HG02763 (cell line): ENCODE measurements around the gene PMM2.
"Not testable (repeated sequence)": the region's sequence is repeated elsewhere in the genome, so short reads cannot be mapped to it uniquely, and the experiment has no call there.

Source experiments
- ATAC-seq: cut with Tn5 transposase; IDR thresholded peaks from one replicate; pipeline ENCODE4 v1.9.1; 2021; ENCODE audit warnings: mild to moderate bottlenecking, moderate library complexity; ENCODE audit not compliant: unreplicated experiment

PMM2 gene

DNA sequence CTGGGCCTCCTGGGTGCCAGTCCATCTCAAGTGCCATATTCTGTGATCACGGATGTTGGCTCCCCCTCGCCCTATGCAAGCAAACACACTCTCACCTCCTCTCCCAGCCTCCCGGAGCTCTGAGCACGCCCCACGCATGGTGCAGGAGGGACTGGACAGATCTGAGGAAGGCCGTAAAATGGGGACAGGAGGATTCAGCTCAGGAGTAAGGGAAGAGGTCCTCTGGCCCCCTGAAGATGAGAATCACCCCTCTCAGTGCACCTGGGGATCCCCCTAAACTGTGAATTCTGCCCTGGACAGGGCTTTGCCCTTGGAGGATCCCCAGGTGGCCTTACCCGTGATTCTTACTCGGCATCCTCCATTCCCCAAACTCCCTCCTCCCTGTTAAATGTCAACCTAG is 15.8 kb upstream of the PMM2 start:
- no peak for ATAC-seq

DNA sequence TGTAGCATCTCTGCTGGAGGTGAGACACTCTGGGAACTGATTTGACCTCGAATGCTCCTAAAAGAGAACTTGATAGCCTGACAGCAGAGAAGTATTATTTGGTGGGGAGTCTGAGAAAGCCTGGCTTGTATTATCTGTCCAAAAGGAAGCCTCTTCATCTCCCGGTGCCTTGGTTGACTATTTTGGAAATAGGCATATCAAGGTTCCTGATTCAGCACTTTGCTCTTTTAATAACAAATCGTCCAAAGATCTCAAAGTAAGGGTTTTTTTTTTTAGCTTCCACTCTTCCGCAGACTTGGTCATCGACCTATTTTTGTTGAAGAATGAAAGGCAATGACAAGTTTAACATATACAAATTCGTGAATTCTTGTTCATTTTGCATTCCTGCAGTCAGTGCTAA is 15.0 kb upstream of the PMM2 start:
- ATAC-seq = no peak

DNA sequence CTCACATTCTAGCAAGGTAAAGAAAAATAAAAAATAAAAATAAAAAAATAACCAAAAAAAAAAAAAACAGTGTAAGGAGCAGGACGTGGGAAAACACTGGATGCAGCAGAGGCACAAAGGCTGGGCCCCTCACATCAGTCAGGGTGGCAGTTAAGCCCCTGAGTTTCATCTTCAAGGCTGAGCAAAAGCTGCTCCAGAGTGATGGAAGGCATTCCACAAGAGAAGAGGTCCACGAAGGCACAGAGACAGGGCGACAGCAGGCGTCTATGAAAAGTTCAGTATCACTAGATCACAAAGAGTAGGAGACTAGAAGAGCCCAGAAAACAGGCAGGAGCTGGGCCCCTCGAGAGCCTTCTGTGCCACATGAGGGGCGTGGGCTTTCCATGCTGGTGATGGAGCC is 12.2 kb upstream of the PMM2 start:
- no peak for ATAC-seq

DNA sequence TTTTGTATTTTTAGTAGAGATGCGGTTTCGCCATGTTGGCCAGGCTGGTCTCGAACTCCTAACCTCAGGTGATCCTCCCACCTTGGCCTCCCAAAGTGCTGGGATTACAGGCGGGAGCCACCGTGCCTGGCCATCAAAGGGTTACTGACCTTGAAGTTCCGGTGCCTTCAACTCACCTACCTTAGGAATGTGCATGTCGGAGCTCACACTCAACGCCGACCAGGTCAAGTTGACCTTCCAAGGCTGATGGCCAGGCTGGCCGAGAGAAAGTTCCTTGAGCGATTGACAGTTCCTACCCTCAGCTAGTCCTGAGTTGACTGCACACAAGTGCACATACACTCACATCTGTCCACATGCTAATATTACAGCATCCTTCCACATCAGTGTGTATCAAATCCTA is 11.3 kb upstream of the PMM2 start:
- ATAC-seq = not testable (repeated sequence)

DNA sequence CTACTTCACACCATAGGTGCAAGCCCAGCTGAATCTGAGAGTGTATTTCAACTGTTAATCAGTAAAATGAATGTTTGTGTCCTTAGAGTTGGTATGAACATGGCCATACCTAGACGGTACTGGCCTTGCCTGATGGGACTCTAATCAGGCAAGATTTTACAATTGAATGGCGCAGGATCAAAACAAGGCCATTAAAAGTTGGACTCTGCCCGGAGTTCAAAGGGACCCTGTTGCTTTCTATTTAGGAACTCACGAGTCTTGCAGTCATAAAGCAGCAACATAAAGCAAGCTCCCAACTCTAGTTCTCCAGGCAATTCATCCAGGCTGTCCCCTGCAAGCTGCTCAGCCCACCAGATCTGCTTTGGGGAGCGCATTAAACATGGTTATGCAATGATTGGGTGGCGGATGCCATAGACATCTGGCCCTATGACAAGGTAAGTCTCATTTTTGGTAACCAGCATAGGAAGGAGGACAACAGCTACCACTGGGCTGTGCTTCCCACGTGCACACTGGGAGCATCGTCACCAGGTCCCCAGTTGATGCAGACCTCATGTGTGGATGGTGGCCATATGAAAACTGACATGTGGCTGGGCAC is 9.0 kb upstream of the PMM2 start:
- no peak for ATAC-seq

DNA sequence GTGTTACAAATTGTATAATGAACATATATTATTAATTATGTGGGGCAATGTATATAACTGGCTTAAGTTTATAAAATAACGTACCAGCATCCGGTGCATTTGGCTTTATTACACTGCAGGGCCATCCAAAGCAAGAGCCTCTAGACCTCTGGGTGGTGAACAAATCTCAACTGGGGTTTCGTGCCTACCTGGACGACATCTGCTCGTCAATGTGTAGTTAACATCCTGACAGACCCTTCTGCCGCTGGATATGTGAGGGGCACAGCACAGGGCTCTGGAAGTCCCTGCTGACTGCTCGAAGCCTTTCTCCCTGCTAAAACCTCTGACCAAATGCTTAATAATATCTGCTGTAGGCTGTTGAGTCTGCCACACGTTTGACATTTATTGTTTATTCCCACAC is 2.5 kb upstream of the PMM2 start:
- no peak for ATAC-seq

DNA sequence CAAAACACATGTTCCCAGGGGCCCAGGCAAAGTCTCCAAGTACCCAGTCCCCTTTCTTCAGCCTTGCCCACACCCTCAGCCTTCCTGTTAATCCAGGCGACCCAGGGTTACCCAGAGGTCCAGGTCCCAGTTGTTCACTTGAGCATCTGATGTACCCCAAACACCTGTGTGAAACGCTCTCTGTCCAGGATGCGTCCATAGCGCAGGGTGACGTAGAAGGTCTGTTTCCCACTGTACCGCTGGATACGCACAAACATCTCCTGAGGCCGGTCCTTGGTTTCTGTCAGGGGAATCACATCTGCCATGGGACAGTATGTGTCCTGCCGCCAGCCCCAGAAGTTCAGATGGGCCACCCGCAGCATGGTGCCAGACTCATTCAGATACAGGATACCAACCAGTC is 1.8 kb upstream of the PMM2 start:
- ATAC-seq = no peak

DNA sequence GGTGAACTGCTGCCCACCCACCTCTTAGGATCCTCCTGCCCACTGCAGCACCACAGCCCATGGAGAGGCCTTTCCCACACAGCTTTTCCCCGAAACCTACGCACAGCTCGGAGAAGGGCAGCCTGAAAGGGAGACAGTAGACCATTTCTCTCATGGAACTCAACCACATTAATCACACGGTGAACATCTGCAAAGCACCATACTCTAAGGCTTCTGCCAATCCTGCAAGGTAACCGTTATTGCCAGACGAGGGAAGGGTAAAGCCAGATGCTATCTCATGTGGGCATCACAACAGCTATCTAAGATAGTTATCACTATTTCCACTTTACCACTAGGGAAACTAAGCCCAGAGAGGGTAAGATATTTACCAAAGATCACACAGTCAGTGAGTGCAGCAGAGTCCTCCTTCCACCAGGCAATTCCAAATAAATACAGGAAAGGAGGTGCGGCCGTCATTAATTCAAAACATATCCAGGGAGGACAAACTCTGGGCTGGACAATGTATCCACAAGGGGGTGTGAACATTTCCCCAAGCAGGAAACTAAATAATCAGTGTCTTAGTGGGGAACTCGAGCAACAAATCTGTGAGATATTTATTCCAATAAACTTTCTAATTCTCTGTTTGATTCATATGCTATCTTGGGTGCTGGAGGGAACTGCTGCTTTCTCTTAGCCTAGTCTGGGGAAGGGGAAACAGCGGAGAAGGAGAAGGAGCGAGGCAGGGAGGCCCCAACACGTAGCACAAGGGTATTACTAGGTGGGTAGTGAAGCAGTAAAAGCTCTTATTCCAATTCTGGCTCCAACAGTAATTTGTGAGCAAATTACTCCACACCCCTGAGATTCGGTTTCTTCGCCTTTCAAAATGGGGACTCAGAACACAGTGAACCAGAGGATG is 923 bp upstream of the PMM2 start:
- ATAC-seq = no peak

DNA sequence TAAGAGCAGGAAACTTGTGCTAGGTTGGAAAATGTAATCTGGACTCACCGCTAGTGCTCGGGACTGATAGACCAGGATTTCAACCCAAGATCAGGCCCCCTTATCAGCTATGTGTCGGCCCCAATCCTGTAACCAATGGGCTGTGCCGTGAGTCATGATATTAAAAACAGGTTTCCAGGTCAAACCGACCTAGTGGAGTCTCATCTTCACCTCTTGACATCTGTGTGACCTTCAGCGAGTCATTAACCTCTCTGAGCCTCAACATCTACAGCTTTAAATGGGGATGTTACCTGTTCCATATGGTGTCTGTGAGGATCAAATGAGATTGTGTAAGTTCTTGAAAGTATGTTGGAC is 512 bp downstream of the PMM2 start:
- peak; percentile 3 for ATAC-seq

DNA sequence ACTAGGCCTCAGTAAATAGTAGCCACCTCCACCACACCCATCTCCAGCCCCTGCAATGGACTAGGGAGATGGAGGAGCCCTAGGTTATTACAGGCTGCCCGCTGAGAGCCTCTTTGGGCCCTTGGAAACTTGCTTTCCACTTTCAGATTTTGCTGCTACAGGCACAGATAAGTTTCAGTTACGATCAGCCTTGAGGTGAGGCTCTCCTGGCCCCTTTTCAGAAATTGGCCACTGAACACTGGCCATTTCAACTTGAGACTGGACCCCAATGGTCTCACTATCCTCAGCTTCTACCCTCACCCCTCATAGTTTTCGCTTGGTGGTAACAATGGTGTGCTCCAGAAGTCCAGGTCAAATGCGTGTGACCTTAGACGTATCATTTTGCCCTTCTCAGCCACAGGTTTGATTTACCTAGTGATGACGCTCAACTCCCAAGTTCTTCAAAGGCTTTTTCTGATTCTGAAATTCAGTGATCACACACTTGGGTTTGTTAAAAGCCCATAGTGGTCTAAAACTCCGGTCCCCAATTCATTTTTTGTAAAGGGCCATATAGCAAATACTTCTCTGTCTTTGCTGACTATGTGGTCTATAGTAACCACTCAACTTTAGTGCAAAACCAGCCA is 1.0 kb downstream of the PMM2 start:
- ATAC-seq = no peak

DNA sequence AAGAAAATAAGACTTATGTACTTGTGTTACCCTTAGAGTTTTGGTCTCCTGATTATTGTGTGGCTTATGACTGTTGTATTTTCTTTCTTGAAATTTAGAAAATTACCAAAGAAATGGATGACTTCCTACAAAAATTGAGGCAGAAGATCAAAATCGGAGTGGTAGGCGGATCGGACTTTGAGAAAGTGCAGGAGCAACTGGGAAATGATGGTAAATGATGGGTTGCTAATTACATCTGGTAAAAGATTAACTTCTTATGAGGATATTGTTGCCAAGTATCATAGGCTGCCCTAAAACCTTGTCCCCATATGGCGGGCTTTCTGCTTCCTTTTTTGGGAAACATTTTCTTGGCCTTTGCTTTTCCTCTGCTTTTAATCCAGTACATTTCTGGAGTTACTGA is 4.1 kb downstream of the PMM2 start:
- ATAC-seq = no peak

DNA sequence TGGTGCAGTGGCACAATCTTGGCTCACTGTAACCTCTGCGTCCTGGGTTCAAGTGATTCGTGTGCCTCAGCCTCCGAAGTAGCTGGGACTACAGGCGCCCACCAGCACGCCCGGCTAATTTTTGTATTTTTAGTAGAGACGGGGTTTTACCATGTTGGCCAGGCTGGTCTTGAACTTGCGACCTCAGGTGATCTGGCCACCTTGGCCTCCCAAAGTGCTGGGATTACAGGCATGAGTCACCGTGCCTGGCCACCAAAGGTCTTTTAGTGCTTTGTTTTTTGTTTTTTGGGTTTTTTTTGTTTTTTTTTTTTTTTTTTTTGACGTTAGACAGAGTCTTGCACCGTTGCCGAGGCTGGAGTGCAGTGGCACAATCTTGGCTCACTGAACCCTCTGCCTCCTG is 6.1 kb downstream of the PMM2 start:
- not testable (repeated sequence) for ATAC-seq

DNA sequence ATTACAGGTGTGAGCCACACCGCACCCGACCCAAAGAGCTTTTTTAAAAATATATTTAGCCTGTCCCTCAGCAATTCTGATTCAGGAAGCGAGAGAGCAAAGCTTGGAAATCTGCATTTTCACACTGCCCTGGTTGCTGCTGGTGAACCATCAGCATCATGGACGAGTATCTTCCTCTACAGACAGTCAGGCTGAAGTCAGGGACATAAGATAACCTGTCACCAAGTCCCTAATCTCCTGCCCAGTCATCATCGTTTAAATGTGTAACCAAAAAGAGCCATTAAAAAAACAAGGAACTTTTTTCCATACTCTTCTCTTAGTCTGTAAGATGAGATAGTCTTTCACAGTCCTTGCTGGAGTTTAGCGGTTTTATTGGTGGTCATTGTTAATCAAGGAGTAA is 6.7 kb downstream of the PMM2 start:
- ATAC-seq = no peak

DNA sequence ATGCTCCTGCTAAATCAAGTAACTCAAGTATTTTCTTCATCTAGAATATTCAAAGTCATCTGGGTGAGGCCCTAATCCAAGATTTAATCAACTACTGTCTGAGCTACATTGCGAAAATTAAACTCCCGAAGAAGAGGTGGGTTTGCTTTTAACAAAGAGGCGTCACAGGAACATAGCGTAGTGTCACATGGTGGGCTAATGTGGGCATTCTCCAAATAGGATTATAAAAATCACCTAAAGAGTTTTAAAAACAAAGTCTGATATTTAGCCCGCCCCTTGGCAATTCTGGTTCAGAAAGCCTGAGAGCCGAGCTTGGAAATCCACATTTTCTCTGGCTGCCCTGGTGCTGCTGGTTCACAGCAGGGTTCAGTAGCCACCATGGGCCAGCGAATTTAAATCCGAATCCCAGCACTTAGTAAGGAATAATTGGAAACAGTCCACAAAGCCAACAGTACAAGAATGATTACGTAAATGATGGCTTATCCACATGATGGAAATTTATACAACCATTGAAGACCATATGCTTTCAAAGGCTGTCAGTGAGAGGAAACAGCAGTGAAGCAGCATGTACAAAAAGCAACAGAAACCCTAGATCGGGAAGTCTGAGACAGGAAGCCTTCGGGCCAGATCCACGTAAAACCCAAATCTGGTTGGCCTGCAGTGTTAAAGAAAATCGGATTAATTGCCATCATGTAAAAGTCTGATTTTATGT is 8.8 kb downstream of the PMM2 start:
- ATAC-seq = no peak

DNA sequence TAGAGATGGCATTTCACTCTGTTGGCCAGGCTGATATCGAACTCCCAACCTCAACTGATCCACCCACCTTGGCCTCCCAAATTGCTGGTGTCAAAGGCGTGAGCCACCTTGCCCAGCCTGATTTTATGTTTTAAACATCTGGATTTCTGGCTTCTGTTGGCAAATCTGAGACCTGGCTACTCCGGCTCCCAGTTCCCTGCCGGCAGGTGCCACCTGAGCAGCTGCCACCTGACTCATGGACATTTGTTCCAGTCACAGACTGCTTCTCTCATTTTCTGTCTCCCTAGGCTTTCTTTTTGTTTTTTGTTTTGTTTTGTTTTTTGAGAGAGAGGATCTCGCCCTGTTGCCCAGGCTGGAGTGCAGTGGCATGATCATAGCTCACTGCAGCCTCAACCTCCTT is 9.6 kb downstream of the PMM2 start:
- no peak for ATAC-seq

DNA sequence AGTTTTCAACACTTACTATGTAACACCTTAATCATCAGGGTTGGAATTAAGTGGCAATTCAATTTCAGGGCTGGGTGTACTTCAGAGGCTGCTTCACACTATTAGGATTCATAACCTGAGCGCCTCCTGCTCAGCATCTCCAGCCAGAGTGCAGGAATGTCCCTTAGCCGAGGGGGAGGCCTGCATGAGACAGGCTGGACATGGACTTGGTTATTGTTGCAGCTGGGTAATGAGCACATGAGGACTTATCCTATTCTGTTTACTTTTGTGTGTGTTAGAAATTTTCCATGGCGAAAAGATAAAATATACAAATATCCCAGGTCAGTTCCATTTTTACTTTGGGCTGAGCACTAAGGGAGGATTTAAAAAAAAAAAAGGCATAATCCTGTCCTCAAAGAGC is 10.4 kb downstream of the PMM2 start:
- no peak for ATAC-seq

DNA sequence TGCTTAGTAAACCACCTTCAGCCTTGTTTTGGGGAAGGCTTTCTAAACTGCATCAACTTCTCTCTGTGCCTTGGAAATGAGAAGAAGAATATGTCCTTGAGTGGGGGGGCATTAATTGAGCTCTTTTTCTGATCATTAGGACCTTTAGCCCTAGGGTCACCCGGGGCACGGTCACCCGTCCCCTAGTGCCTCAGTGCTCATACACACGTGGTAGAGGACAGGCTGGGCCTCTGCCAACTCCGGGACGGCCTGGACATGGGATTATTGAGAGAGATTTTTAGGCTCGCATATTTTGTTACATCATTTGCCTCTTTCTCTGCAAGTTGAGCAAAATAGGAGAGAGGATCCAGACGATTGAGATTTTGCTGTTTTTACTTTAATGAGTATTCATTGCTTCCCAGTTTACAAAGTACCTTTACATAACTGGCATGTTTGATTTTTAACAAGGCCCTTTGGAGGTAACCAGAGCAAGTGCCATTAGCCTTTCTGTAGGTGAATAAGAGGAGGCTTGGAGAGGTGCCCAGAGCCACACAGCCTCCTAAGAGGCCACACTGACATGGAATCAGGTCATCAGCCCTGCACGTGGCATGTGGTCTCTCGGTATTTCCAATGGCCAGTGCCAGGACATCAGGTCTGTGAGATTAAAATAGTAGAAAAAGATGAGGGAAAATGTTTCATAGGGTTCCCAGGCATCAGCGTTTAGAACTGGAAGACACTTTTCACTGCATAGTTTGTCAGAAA is 11.1 kb downstream of the PMM2 start:
- no peak for ATAC-seq

DNA sequence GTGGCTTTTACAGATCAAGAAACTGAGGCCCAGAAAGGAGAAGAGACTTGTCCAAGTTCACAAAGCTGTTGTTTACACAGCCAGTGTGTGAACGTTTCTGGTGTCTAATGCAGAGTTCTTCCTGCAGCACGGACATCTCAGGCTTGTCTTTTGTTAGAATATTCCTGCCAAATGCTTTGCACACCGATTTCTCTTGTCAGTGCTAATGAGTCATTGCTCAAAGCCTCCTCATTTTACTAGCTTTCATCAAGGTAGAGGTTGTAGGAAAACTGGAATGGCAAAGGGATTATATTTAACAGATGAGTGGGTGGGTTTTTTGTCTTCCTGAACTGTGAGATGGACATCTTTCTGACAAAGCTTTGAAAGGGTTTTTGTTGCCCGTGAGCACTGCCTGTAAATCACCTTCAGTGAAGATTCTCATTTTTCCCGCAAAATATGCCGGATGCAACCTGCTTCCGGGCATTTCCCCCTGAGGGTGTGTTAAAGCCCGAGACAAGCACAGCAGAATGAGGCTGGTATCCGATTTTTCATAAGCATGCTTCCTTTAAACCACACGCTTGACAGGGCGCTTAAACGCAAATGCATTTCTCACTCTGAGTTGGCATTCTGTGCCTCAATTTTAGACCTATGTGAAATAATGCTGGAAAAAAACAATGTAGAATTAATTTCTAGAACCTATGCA is 14.7 kb downstream of the PMM2 start:
- ATAC-seq = no peak

DNA sequence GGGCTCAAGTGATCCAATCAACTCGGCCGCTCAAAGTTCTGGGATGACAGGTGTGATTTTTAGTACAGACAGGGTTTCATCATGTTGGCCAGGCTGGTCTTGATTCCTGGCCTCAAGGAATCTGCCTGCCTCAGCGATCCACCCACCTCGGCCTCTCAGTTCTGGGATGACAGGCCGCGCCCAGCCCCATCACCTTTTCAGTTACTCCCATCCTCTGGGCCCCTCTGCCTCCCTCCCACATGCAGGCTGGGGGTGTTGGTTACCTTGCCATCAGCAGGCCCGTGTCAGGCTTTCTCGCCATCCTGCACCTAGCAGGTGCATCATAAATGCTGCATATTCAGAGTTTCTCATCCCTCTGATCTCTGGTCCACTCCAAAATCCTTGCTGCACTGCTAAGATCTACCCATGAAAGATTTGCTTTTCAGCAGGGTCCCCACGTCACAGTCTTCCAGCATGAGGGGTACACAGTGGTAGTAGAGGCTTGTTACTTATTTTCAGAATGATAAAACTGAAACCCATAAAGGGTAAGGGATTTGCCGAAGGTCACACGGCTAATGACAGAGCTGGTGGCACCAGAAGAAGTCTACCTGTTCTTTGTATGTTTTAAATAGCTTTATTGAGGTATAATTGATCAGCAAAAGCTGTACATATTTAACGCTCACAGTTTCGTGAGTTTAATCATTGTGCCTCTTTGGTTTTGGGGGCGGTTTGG is 16.6 kb downstream of the PMM2 start:
- no peak for ATAC-seq
